AG04449 (cell line): Measurements from ENCODE around the gene TMEM139.

Experiments used
- CTCF ChIA-PET: fragments of 350-600 bp; formaldehyde crosslinking; extraction: SDS; loops from one replicate; lab custom pipeline; 2021; ENCODE audit warnings: antibody characterized with exemption; lab: Yijun Ruan, JAX
- POLR2A ChIA-PET: fragments of 400-600, 350-600 bp; formaldehyde crosslinking; extraction: SDS; loops from one replicate; lab custom pipeline; 2020; ENCODE audit warnings: antibody characterized with exemption, inconsistent platforms; lab: Yijun Ruan, JAX
- DNase-seq: peaks from one replicate; pipeline ENCODE4 v3.0.0-alpha.2; 2010; ENCODE audit warnings: low read depth, low spot score
- H3K4me3 ChIP-seq: 2 replicates; pipeline ENCODE4 v1.5.1; 2011; ENCODE audit warnings: low read depth, mild to moderate bottlenecking, control low read depth, low read length
- CTCF ChIP-seq: IDR thresholded peaks from one replicate; pipeline ENCODE4 v1.5.1; 2011; ENCODE audit warnings: mild to moderate bottlenecking, moderate library complexity, low read length, control low read depth, inconsistent platforms; ENCODE audit not compliant: insufficient read depth; ENCODE audit errors: missing control alignments

The TMEM139 gene

GRCh38 chr7:143245123-143245522 lies 39.6 kb upstream of the TMEM139 start:
- no peak for DNase-seq
- ChIA-PET POLR2A (interaction anchor here (1.0 kb wide), 1 partner anchor 18 kb away, joined by 3 read pairs; the partner anchor contains the start of gene GSTK1), CTCF (no interaction called here)
- TF ChIP-seq CTCF = no peak
- no peak overlapping the region for H3K4me3 ChIP-seq

- no peak for DNase-seq
- POLR2A ChIA-PET = no interaction called here
- no peak for TF ChIP-seq CTCF
- CTCF ChIA-PET = interaction anchor here (1.0 to 1.4 kb wide), 3 partner anchors 13 to 32 kb away, joined by 3 to 5 read pairs (median 3); no protein-coding TSS in a partner anchor
- no peak overlapping the region for H3K4me3 ChIP-seq
Measured at GRCh38 chr7:143247372-143247771, 37.4 kb upstream of the TMEM139 start.

- ChIA-PET CTCF (interaction anchor here (1.1 to 2.7 kb wide), 3 partner anchors 9 to 34 kb away, joined by 4 to 25 read pairs (median 4); no protein-coding TSS in a partner anchor), POLR2A (no interaction called here)
- DNase-seq = no peak
- H3K4me3 ChIP-seq = no peak overlapping the region
- no peak for TF ChIP-seq CTCF
Measured at GRCh38 chr7:143248761-143249354, 35.9 kb upstream of the TMEM139 start.

- no peak overlapping the region for H3K4me3 ChIP-seq
- ChIA-PET CTCF (interaction anchor here (1.4 to 2.7 kb wide), 4 partner anchors 8 to 130 kb away, joined by 3 to 25 read pairs (median 4); no protein-coding TSS in a partner anchor), POLR2A (no interaction called here)
- TF ChIP-seq CTCF = no peak
- no peak for DNase-seq
Measured at GRCh38 chr7:143250199-143250598, 34.6 kb upstream of the TMEM139 start.

GRCh38 chr7:143250822-143251221 lies 33.9 kb upstream of the TMEM139 start:
- no peak for DNase-seq
- ChIA-PET CTCF (interaction anchor here (1.5 to 2.7 kb wide), 3 partner anchors 8 to 130 kb away, joined by 3 to 25 read pairs (median 5); no protein-coding TSS in a partner anchor), POLR2A (no interaction called here)
- TF ChIP-seq CTCF = no peak
- no peak overlapping the region for H3K4me3 ChIP-seq

- H3K4me3 ChIP-seq = no peak overlapping the region
- CTCF ChIA-PET = interaction anchor here (1.7 kb wide), 1 partner anchor 11 kb away, joined by 11 read pairs; no protein-coding TSS in a partner anchor
- no peak for TF ChIP-seq CTCF
- DNase-seq = no peak
- POLR2A ChIA-PET = no interaction called here
Measured at GRCh38 chr7:143252006-143252405, 32.8 kb upstream of the TMEM139 start.
